Cardiac septum (tissue), 1 donor: ENCODE measurements around the gene HIRA. TPM values are rescaled to one million over a fixed set of nuclear protein-coding genes. Genes with fewer than 3 reads are reported as not detected.

Experiments used
- DNase-seq: peaks from one replicate; pipeline ENCODE4 v3.0.0-alpha.2; 2020; ENCODE audit warnings: low spot score
- intact Hi-C: fragments of 100-400 bp; cut with DNase I; formaldehyde crosslinking; loops from one replicate; pipeline ENCODE4 v1.14.0; 2022
- long read RNA-seq: library from polyadenylated mRNA; unstranded; transcript quantifications from one replicate; pipeline ENCODE4 v2.0.0, GENCODE V29; 2021
- total RNA-seq: library from RNA; stranded (reverse); fragmentation: NEBNext Ultra II Directional; extraction: Animal tissue kit (Norgen Biotek cat#: 25700); gene quantifications from one replicate; pipeline ENCODE4 v1.2.1, GENCODE V29; 2021
- donor health status: DM: no; HTN: no; CAD: no.

The HIRA gene, protein sequence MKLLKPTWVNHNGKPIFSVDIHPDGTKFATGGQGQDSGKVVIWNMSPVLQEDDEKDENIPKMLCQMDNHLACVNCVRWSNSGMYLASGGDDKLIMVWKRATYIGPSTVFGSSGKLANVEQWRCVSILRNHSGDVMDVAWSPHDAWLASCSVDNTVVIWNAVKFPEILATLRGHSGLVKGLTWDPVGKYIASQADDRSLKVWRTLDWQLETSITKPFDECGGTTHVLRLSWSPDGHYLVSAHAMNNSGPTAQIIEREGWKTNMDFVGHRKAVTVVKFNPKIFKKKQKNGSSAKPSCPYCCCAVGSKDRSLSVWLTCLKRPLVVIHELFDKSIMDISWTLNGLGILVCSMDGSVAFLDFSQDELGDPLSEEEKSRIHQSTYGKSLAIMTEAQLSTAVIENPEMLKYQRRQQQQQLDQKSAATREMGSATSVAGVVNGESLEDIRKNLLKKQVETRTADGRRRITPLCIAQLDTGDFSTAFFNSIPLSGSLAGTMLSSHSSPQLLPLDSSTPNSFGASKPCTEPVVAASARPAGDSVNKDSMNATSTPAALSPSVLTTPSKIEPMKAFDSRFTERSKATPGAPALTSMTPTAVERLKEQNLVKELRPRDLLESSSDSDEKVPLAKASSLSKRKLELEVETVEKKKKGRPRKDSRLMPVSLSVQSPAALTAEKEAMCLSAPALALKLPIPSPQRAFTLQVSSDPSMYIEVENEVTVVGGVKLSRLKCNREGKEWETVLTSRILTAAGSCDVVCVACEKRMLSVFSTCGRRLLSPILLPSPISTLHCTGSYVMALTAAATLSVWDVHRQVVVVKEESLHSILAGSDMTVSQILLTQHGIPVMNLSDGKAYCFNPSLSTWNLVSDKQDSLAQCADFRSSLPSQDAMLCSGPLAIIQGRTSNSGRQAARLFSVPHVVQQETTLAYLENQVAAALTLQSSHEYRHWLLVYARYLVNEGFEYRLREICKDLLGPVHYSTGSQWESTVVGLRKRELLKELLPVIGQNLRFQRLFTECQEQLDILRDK
- total RNA-seq, result 15.0 TPM
- long read RNA-seq, partial matches to known transcripts, result 8 of 12 reads
- long read RNA-seq, other reads (novel, unspliced or antisense), result 4 of 12 reads

GRCh38 chr22:19431649-19432132 is at the start of gene HIRA:
Gene HIRA, minus strand, starts transcription at chr22:19431733. Its CDS starts 257 bp downstream, at chr22:19431476.
- DNase-seq, result peak; percentile 90
- intact Hi-C loops, result loop anchor here (2.0 to 10.0 kb wide), 4 partner anchors 15 to 307 kb away; partner anchors contain the start of genes C22orf39, CDC45, CLTCL1 and DGCR2

- no peak for DNase-seq
- intact Hi-C loops, result no loop called here
Observed at GRCh38 chr22:19480789-19481188, 49.3 kb upstream of the HIRA start.

- DNase-seq, result no peak
- intact Hi-C loops, result no loop called here
Observed at GRCh38 chr22:19480173-19480568, 48.6 kb upstream of the HIRA start.

DNA sequence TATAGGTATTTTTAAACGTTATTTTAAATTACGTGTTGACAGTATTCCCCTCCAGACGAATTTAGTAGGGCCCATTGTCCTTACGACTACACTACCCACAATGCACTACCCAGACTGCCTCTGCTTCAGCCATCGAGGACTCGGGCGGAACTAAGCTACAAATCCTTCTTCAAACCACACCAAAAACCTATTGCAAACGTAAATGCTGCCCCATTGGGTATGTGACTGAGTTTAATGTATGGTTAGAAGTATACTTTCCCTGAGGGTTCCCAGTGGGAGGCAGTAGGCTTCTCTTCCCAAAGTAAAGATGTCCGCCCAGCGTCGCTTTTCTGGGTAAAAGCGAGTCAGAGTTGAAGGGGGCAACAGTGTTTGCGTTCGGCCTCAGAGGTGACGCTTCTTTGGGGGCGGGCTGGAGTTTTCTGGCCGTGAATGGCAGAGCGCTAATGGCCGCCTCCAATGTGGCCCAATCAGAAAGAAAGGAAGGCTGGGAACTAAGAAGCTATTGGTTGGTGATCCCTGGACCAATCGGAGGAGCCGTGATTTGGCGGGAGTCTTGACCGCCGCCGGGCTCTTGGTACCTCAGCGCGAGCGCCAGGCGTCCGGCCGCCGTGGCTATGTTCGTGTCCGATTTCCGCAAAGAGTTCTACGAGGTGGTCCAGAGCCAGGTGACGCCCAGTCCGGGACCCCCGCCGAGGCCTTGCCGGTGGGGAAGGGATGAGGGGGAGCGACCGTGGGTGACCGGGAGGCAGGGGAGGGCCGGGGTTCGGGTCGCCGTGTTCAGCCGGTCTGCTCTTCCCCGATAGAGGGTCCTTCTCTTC is 48.0 kb upstream of the HIRA start, which contains the start of gene CDC45:
CDC45 (plus strand) TSS at position 566 of the 818 bp plus-strand sequence; CDS start at position 615, 49 bp downstream.
- intact Hi-C loops, result loop anchor here (1.0 to 10.0 kb wide), 3 partner anchors 47 to 335 kb away; partner anchors contain the start of genes ESS2 and MRPL40
- DNase-seq, result peak; percentile 98

- intact Hi-C loops, result loop anchor here (1.0 to 10.0 kb wide), 3 partner anchors 46 to 335 kb away; partner anchors contain the start of genes ESS2 and MRPL40
Observed at GRCh38 chr22:19478901-19479354, 47.4 kb upstream of the HIRA start, which contains the start of gene UFD1. Gene UFD1, minus strand, starts transcription at chr22:19479193. Its CDS starts 108 bp downstream, at chr22:19479085.

GRCh38 chr22:19478045-19478900 is 46.7 kb upstream of the HIRA start:
- DNase-seq, result no peak
- intact Hi-C loops, result loop anchor here (2.0 to 10.0 kb wide), 2 partner anchors 45 to 253 kb away; partner anchors contain the start of gene MRPL40

More at GRCh38 chr22:19478901-19479354, 47.4 kb upstream of the HIRA start, which contains the start of gene UFD1:
- DNase-seq, result peak; percentile 92

DNA sequence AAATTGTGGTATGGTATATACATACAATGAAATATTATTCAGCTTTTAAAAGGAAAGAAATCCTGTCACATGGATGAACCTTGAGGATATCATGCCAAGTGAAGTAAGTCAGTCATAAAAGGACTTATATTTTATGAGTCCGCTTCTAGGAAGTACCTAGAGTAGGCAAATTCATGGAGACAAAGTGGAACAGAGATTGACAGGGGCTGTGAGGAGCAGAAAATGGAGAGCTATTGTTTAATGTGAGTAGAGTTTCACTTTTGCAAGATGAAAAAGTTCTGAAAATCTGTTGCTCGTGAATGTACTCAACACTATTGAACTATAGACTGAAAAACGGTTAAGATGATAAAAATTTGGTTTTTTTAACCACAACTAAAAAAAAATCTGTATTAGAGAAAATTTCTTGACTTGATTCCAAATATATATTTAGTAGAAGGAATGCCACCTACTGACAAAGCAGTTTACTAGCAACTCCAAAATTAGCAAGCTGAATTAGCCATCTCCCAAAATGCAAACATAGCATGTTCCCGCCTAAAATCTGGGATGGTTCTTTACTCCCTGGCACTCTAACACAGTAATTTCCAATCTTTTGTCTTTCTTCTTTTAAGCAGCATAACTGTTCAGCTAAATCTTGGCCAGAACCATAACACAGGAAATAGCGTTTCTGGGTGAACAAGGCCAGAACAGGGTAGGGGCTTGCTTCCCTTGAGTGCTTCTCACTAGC is 46.0 kb upstream of the HIRA start:
- intact Hi-C loops, result loop anchor here (2.0 to 10.0 kb wide), 2 partner anchors 45 to 253 kb away; partner anchors contain the start of gene MRPL40
- no peak for DNase-seq

DNA sequence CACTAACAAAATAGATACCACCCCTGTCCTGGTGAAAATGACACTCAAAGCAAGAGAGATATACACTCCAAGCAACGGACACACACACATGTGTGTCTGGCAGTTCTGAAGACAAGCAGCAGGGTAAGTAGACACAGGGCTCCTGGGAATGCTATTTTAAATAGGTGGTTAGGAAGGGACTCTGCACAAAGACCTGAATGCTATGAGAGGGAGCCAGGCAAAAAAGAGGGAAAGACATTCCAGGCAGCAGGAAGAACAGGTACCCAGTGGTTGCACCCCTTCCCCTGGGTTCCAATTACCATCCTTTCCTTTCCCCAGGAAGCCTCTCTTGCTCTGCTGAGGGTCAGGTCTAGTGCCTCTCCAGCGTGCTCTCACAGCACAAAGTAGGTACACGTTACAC is 44.5 kb upstream of the HIRA start:
- intact Hi-C loops, result loop anchor here (10.0 kb wide), 1 partner anchor 251 kb away; no protein-coding TSS in a partner anchor

GRCh38 chr22:19473578-19473977 is 42.0 kb upstream of the HIRA start:
- intact Hi-C loops, result loop anchor here (10.0 kb wide), 1 partner anchor 249 kb away; no protein-coding TSS in a partner anchor
- no peak for DNase-seq

More for the DNA sequence above, 44.5 kb upstream of the HIRA start:
- no peak for DNase-seq

DNA sequence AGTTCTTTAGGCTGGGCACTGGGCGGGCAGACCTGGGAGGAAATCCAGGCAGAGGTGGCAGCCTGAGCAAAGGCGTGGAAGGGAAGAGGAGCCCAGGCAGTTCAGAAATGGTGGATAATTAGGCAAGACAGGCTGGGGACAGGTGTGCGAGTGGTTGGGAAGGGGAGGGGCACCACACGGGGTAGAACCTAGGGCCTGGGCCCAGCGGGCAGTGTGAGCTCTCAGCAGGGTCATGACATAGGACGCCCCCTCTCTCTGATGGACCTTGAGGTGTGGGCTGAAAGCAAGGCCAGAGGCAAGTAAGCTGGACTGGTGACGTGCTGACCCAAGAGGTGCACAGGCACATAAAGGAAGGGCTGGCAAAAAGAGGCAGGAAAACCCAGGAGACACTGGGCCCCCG is 40.7 kb upstream of the HIRA start:
- intact Hi-C loops, result loop anchor here (10.0 kb wide), 1 partner anchor 247 kb away; no protein-coding TSS in a partner anchor

DNA sequence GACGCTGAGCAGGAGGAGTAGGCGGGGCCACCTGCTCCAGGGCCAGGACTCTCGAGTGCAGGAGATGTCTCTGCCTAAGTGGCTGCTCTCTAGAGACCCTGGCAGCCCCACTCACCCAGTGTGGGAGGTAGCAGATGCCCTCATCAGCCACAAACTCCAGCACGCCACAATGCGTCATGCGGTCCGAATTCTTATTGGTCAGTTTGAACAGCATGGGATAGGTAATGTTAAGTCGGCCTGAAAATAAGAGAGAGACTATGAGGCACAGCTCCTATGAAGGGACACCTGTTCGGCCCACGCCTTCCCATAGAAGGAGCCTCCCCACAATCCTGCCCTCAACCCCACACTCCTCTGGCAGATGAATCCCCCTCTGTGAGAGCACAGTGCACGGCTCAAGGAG is 40.0 kb upstream of the HIRA start:
- intact Hi-C loops, result loop anchor here (10.0 kb wide), 1 partner anchor 247 kb away; no protein-coding TSS in a partner anchor
- DNase-seq, result no peak

More for the DNA sequence above, 40.7 kb upstream of the HIRA start:
- DNase-seq, result no peak

GRCh38 chr22:19470010-19470409 is 38.5 kb upstream of the HIRA start:
- intact Hi-C loops, result loop anchor here (10.0 kb wide), 1 partner anchor 245 kb away; no protein-coding TSS in a partner anchor
- no peak for DNase-seq

DNA sequence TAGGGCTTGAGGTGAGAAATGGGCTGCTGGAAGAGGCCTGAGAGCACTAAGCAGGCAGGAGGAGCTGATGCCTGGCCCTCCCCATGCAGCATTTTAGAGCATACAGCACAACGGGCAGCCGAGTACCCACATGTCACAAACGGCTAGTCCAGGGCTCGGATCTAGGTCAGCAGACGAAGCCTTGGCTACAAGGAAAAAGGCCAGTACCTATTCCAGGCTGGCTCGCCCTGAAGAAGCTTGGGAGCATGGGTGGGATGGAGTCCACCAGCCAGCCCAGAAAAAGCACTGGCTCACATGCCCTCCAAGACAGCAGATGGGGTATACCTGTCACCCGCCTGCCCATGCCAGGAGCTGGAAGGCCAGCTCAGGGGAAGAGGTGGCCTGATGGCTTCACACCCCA is 37.9 kb upstream of the HIRA start:
- no peak for DNase-seq

GRCh38 chr22:19467912-19468311 is 36.4 kb upstream of the HIRA start:
- no peak for DNase-seq
- intact Hi-C loops, result no loop called here

More for the DNA sequence above, 37.9 kb upstream of the HIRA start:
- intact Hi-C loops, result no loop called here

- intact Hi-C loops, result no loop called here
- no peak for DNase-seq
Observed at GRCh38 chr22:19466848-19467752, 35.6 kb upstream of the HIRA start.
